Mesothelial cell of epicardium (in vitro differentiated cells): Measurements from ENCODE around the gene CEP85L. TPM values are rescaled to one million over a fixed set of nuclear protein-coding genes. Genes with fewer than 3 reads are reported as not detected.

ENCODE experiments used
- DNase-seq, 2 experiments: peaks; one replicate each; pipeline ENCODE4 v3.0.0; 2021; ENCODE audit warnings: low spot score in 2 of 2; ENCODE audit not compliant: unreplicated experiment in 2 of 2
- H3K27ac Mint-ChIP-seq: 2 replicates; pipeline ENCODE4 v1.8.0; 2021; ENCODE audit warnings: mixed read lengths
- H3K27me3 Mint-ChIP-seq: 2 replicates; pipeline ENCODE4 v1.8.0; 2021; ENCODE audit warnings: low read depth, mixed read lengths
- H3K36me3 Mint-ChIP-seq: 2 replicates; pipeline ENCODE4 v1.8.0; 2021; ENCODE audit warnings: mixed read lengths
- H3K4me1 Mint-ChIP-seq: 2 replicates; pipeline ENCODE4 v1.8.0; 2021; ENCODE audit warnings: mixed read lengths
- H3K4me3 Mint-ChIP-seq: 2 replicates; pipeline ENCODE4 v1.8.0; 2021; ENCODE audit warnings: mild to moderate bottlenecking, moderate library complexity, mixed read lengths
- H3K9me3 Mint-ChIP-seq: 2 replicates; pipeline ENCODE4 v1.8.0; 2021; ENCODE audit warnings: mixed read lengths
- total RNA-seq: library from RNA; stranded (reverse); gene quantifications from 3 replicates; pipeline ENCODE4 v1.2.1, GENCODE V29; 2021
- TF ChIP-seq, protein P1 (sequence below): fragments of 200-600 bp; sonication (generic); IDR thresholded peaks from one replicate; pipeline ENCODE4 v1.5.0; 2021; ENCODE audit warnings: antibody characterized with exemption; ENCODE audit not compliant: unreplicated experiment

CEP85L gene
- total RNA-seq, 1 donor from 2014 or later = 23.1 TPM

DNA sequence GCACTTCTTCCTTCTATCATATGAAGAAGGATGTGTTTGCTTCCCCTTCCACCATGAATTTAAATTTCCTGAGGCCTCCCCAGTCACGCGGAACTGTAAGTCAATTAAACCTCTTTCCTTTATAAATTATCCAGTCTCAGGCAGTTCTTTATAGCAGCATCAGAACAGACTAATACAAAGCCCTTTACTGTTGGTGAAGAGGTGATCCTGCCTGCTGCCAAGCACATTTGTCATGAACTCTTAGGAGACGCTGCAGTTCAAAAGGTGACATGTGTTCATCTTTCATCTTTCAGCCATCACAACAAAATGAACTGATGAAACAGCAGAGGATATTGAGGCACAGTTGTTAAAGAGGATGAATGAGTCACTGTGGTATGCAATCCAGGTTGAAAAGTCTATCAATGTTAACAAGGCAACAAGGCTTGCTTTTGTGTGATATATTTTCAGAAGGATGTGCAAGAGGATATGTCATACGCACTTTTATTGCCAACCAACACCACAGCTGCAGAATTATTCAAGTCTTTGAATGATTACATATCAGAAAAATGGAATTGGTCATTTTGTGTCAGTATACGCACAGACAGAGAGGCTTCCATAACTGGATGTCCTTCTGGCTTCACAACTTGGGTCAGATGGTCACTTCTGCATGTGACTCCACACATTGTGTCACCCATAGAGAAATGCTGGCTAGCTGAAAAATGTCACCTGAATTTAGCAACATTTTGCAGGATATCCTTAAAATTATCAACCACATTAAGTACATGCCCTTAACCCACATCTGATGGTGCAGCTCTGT, 155.7 kb downstream of the CEP85L start:
- TF ChIP-seq, protein P1, sequence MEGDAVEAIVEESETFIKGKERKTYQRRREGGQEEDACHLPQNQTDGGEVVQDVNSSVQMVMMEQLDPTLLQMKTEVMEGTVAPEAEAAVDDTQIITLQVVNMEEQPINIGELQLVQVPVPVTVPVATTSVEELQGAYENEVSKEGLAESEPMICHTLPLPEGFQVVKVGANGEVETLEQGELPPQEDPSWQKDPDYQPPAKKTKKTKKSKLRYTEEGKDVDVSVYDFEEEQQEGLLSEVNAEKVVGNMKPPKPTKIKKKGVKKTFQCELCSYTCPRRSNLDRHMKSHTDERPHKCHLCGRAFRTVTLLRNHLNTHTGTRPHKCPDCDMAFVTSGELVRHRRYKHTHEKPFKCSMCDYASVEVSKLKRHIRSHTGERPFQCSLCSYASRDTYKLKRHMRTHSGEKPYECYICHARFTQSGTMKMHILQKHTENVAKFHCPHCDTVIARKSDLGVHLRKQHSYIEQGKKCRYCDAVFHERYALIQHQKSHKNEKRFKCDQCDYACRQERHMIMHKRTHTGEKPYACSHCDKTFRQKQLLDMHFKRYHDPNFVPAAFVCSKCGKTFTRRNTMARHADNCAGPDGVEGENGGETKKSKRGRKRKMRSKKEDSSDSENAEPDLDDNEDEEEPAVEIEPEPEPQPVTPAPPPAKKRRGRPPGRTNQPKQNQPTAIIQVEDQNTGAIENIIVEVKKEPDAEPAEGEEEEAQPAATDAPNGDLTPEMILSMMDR = no peak
- no peak overlapping the region for H3K27ac Mint-ChIP-seq

DNA sequence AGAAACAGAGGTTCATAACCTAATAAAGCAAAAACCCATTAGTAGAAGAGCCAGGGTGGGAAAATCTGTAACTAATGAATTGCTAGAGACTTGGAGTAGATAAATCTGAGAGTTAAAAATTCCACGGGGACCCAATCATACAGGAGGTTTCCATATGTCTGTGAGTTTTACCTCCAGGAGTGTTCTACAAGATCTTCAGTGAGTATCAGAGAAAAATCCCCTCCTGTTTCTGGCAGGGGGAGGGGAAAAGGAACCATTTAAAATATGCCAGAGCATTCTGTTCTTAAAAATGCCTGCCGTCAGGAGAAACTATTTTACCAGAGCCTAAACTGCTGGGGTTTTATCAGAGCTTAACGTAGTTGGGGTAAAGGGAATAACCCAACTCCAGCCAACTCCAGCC, 157.3 kb downstream of the CEP85L start:
- H3K27ac Mint-ChIP-seq = no peak overlapping the region
- H3K9me3 Mint-ChIP-seq = peaks cover 14% of the 10 kb centered on the region
- H3K4me1 Mint-ChIP-seq = peaks cover 9% of the 10 kb centered on the region
- no peak overlapping the region for H3K4me3 Mint-ChIP-seq
- no peak for DNase-seq
- H3K36me3 Mint-ChIP-seq = peaks cover 38% of the 10 kb centered on the region
- TF ChIP-seq, protein P1 = no peak
- no peaks in the 10 kb centered on the region for H3K27me3 Mint-ChIP-seq

More for the DNA sequence above, 155.7 kb downstream of the CEP85L start:
- Mint-ChIP-seq H3K4me1 (peaks cover 9% of the 10 kb centered on the region), H3K9me3 (peaks cover 8% of the 10 kb centered on the region), H3K27me3 (no peaks in the 10 kb centered on the region), H3K4me3 (no peak overlapping the region), H3K36me3 (peaks cover 28% of the 10 kb centered on the region)
- DNase-seq = no peak

DNA sequence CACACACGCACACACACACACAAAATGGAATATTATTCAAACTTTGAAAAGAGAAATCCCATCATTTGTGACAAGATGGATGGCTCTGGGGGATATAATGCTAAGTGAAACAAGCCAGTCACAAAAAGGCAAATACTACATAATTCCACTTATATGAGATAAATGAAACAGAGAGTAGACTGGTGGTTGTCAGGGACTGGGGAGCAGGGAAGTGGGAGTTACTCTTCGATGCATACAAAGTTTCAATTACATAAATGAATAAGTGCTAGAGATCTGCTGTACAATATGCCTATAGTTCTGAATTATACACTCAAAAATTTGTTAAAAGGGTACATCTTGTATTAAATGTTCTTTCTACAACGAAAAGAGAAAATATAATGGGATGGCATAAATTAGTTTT, 161.4 kb downstream of the CEP85L start:
- H3K36me3 Mint-ChIP-seq = peaks cover 53% of the 10 kb centered on the region
- TF ChIP-seq, protein P1 = no peak

DNA sequence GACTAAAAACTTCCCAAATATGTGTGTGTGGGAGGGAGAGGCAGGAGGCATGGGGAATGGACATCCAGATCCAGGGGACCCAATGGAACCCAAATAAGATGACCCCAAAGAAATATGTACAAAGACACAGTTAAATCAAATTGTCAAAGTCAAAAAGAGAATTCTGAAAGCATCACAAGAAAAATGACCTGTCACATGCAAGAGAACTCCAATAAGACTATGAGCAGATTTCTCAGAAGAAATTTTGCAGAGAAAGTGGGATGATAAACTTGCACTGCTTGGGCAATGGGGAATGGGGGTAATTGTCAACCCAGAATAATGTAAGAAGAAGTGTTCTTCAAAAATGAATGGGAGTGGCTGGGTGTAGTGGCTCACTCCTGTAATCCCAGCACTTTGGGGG, 162.8 kb downstream of the CEP85L start:
- H3K4me1 Mint-ChIP-seq = peaks cover 4% of the 10 kb centered on the region
- H3K9me3 Mint-ChIP-seq = peaks cover 37% of the 10 kb centered on the region
- TF ChIP-seq, protein P1 = no peak

More for the DNA sequence above, 161.4 kb downstream of the CEP85L start:
- no peak for DNase-seq
- peaks cover 37% of the 10 kb centered on the region for H3K9me3 Mint-ChIP-seq
- H3K27me3 Mint-ChIP-seq = no peaks in the 10 kb centered on the region
- peaks cover 12% of the 10 kb centered on the region for H3K4me1 Mint-ChIP-seq
- H3K4me3 Mint-ChIP-seq = no peak overlapping the region
- no peak overlapping the region for H3K27ac Mint-ChIP-seq

DNA sequence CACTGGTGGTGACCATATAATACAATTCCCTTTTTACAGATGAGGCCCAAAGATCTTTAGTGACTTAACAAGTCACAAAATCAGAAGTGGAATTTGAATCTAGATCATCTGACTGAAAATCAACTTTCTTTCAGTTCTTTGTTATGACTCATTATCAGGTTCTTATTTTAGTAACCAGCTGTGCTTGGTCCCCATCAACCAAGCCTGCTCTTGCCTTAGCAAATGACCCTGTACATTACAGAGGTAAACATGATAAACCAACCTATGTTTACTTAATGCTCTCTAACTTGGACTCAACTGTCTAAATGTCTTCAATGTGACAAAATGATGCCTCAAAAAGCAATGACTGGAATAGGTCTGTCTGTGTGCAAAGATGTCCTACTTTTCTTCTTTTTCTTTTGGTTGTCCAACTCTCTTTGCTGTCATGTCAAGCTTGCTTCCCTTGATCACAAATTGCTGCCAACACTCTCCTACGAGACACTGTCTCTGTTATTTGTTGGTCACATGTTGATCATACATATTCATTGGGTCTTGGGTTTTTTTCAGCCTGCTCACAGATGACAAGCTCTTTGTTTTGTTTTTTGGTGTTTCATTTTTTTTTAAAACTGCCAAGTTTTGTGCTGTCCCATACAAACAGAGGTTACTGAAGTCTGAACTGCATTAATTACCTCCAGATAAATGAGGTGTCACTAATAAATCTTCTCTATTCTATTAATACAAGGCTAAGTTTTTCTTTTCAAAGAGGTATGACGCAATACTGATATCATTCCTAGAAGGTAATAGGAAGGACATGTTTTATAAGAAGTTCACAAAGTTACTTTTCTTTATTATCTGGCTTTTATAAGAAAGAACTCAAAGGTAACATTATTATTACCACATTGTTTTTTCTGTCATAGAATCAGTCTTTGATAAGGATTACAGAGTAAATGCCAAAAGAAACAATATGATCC, 165.5 kb downstream of the CEP85L start:
- H3K9me3 Mint-ChIP-seq = peaks cover 37% of the 10 kb centered on the region
- TF ChIP-seq, protein P1 = no peak
- peaks cover 41% of the 10 kb centered on the region for H3K36me3 Mint-ChIP-seq
- DNase-seq = no peak
- no peak overlapping the region for H3K4me3 Mint-ChIP-seq
- peaks cover 4% of the 10 kb centered on the region for H3K4me1 Mint-ChIP-seq
- H3K27me3 Mint-ChIP-seq = no peaks in the 10 kb centered on the region
- H3K27ac Mint-ChIP-seq = no peak overlapping the region

More for the DNA sequence above, 162.8 kb downstream of the CEP85L start:
- no peak for DNase-seq
- H3K27ac Mint-ChIP-seq = no peak overlapping the region
- peaks cover 47% of the 10 kb centered on the region for H3K36me3 Mint-ChIP-seq
- no peaks in the 10 kb centered on the region for H3K27me3 Mint-ChIP-seq
- no peak overlapping the region for H3K4me3 Mint-ChIP-seq
